H9 (cell line): ENCODE measurements around the gene E4F1. TPM values are rescaled to one million over a fixed set of nuclear protein-coding genes. Genes with fewer than 3 reads are reported as not detected.
A peak's percentile ranks its signal among the peaks of the same experiment; 100 is the strongest.

Experiments used
- DNase-seq: peaks from one replicate; pipeline ENCODE4 v3.0.0-alpha.2; 2017
- H2AFZ ChIP-seq: one replicate; pipeline ENCODE4 v1.6.1; 2013; ENCODE audit warnings: mild to moderate bottlenecking, low read length, control low read depth, moderate library complexity
- H2AK5ac ChIP-seq: 2 replicates; pipeline ENCODE4 v1.6.1; 2013; ENCODE audit warnings: low read length, control low read depth, mixed read lengths; ENCODE audit not compliant: insufficient read length
- H2BK120ac ChIP-seq: one replicate; pipeline ENCODE4 v1.6.1; 2013; ENCODE audit warnings: low read depth, mild to moderate bottlenecking, low read length, control low read depth, inconsistent platforms; ENCODE audit not compliant: poor library complexity, severe bottlenecking
- H2BK12ac ChIP-seq: 2 replicates; pipeline ENCODE4 v1.6.1; 2013; ENCODE audit warnings: low read length, control low read depth, mixed read lengths, low read depth; ENCODE audit not compliant: insufficient read length
- H2BK15ac ChIP-seq: 2 replicates; pipeline ENCODE4 v1.6.1; 2013; ENCODE audit warnings: low read depth, low read length, control low read depth
- H2BK20ac ChIP-seq: one replicate; pipeline ENCODE4 v1.6.1; 2013; ENCODE audit warnings: low read depth, mild to moderate bottlenecking, low read length, control low read depth, inconsistent platforms; ENCODE audit not compliant: poor library complexity, severe bottlenecking
- H2BK5ac ChIP-seq: 2 replicates; pipeline ENCODE4 v1.6.1; 2013; ENCODE audit warnings: low read length, control low read depth, mixed read lengths; ENCODE audit not compliant: insufficient read length
- H3K14ac ChIP-seq: 2 replicates; pipeline ENCODE4 v1.6.1; 2013; ENCODE audit warnings: low read length, control low read depth; ENCODE audit not compliant: insufficient read depth
- H3K18ac ChIP-seq: 2 replicates; pipeline ENCODE4 v1.6.1; 2013; ENCODE audit warnings: low read depth, mild to moderate bottlenecking, mixed read lengths, low read length, control low read depth; ENCODE audit not compliant: insufficient read length
- H3K23ac ChIP-seq: 2 replicates; pipeline ENCODE4 v1.6.1; 2013; ENCODE audit warnings: low read length, control low read depth, mixed read lengths, low read depth; ENCODE audit not compliant: insufficient read length
- H3K23me2 ChIP-seq: 2 replicates; pipeline ENCODE4 v1.6.1; 2013; ENCODE audit warnings: low read depth, mild to moderate bottlenecking, mixed read lengths, low read length, control low read depth; ENCODE audit not compliant: insufficient read length, poor library complexity, severe bottlenecking
- H3K27ac ChIP-seq: 2 replicates; pipeline ENCODE4 v1.5.1; 2013; ENCODE audit warnings: low read length, control low read depth, mixed read lengths, low read depth; ENCODE audit not compliant: insufficient read length
- H3K27me3 ChIP-seq: 2 replicates; pipeline ENCODE4 v1.6.1; 2013; ENCODE audit warnings: low read length, control low read depth, inconsistent platforms; ENCODE audit not compliant: insufficient read depth
- H3K4ac ChIP-seq: 2 replicates; pipeline ENCODE4 v1.6.1; 2013; ENCODE audit warnings: low read depth, mild to moderate bottlenecking, control low read depth, inconsistent platforms, low read length, moderate library complexity
- H3K4me1 ChIP-seq: 2 replicates; pipeline ENCODE4 v1.6.1; 2013; ENCODE audit warnings: low read length, control low read depth, inconsistent platforms; ENCODE audit not compliant: insufficient read depth
- H3K4me2 ChIP-seq: 2 replicates; pipeline ENCODE4 v1.6.1; 2013; ENCODE audit warnings: low read length, control low read depth, mixed read lengths; ENCODE audit not compliant: insufficient read length, insufficient read depth
- H3K56ac ChIP-seq: 2 replicates; pipeline ENCODE4 v1.6.1; 2013; ENCODE audit warnings: low read depth, mild to moderate bottlenecking, mixed read lengths, low read length, control low read depth; ENCODE audit not compliant: insufficient read length
- H3K79me1 ChIP-seq: 2 replicates; pipeline ENCODE4 v1.6.1; 2013; ENCODE audit warnings: low read depth, mild to moderate bottlenecking, moderate library complexity, low read length, control low read depth, inconsistent platforms; ENCODE audit not compliant: insufficient read depth, poor library complexity, severe bottlenecking
- H3K79me2 ChIP-seq: 2 replicates; pipeline ENCODE4 v1.6.1; 2013; ENCODE audit warnings: low read length, control low read depth, inconsistent platforms; ENCODE audit not compliant: insufficient read depth
- H3K9ac ChIP-seq: 2 replicates; pipeline ENCODE4 v1.6.1; 2013; ENCODE audit warnings: low read length, control low read depth, mixed read lengths; ENCODE audit not compliant: insufficient read length; ENCODE audit errors: extremely low read depth
- H3K9me3 ChIP-seq: one replicate; pipeline ENCODE4 v1.6.1; 2013; ENCODE audit warnings: low read depth, low read length, inconsistent platforms; ENCODE audit not compliant: control insufficient read depth
- H3T11ph ChIP-seq: one replicate; pipeline ENCODE4 v1.6.1; 2013; ENCODE audit warnings: mild to moderate bottlenecking, low read length, control low read depth, inconsistent platforms
- H4K20me1 ChIP-seq: one replicate; pipeline ENCODE4 v1.6.1; 2013; ENCODE audit not compliant: control insufficient read depth, insufficient read length, insufficient read depth
- H4K5ac ChIP-seq: 2 replicates; pipeline ENCODE4 v1.6.1; 2013; ENCODE audit warnings: low read depth, mild to moderate bottlenecking, mixed read lengths, low read length, control low read depth; ENCODE audit not compliant: insufficient read length
- H4K8ac ChIP-seq: replicated peaks from 2 replicates; pipeline ENCODE4 v1.6.1; 2013; ENCODE audit warnings: low read length, control low read depth, mixed read lengths, low read depth; ENCODE audit not compliant: insufficient read length
- H4K91ac ChIP-seq: 2 replicates; pipeline ENCODE4 v1.6.1; 2013; ENCODE audit warnings: low read depth, mild to moderate bottlenecking, moderate library complexity, mixed read lengths, low read length, control low read depth; ENCODE audit not compliant: insufficient read length
- H3K27ac Mint-ChIP-seq, 3 experiments: 2 replicates in 2 of 3; 3 replicates in 1 of 3; pipeline ENCODE4 v1.8.0; 2020 to 2021; ENCODE audit warnings: mixed read lengths in 3 of 3, mild to moderate bottlenecking in 1 of 3, moderate library complexity in 1 of 3
- H3K27me3 Mint-ChIP-seq: 2 replicates; pipeline ENCODE4 v1.8.0; 2021; ENCODE audit warnings: low read depth, mild to moderate bottlenecking, moderate library complexity, mixed read lengths
- H3K36me3 Mint-ChIP-seq, 3 experiments: 2 replicates in 2 of 3; 3 replicates in 1 of 3; pipeline ENCODE4 v1.8.0; 2020 to 2021; ENCODE audit warnings: low read depth in 3 of 3, mixed read lengths in 3 of 3; ENCODE audit not compliant: insufficient read depth in 1 of 3
- H3K4me1 Mint-ChIP-seq, 2 experiments: 2 replicates each; pipeline ENCODE4 v1.8.0; 2020; ENCODE audit warnings: mixed read lengths in 2 of 2
- H3K4me3 Mint-ChIP-seq, 2 experiments: 2 replicates in 1 of 2; 3 replicates in 1 of 2; pipeline ENCODE4 v1.8.0; 2020 to 2021; ENCODE audit warnings: mild to moderate bottlenecking in 2 of 2, mixed read lengths in 2 of 2, moderate library complexity in 1 of 2
- H3K9me3 Mint-ChIP-seq, 2 experiments: 2 replicates in 1 of 2; 3 replicates in 1 of 2; pipeline ENCODE4 v1.8.0; 2020; ENCODE audit warnings: mild to moderate bottlenecking in 2 of 2, mixed read lengths in 2 of 2, moderate library complexity in 1 of 2
- WGBS: extraction: QIAGEN DNeasy Blood & Tissue Kit; methylation state at CpG from one replicate; pipeline ENCODE4 v1.1.7; 2013; ENCODE audit warnings: missing lambda C conversion rate, low lambda C conversion rate, mixed read lengths; ENCODE audit not compliant: insufficient read length; ENCODE audit errors: extremely low coverage; 5-methylcytosine and 5-hydroxymethylcytosine counted together
- total RNA-seq: library from RNA; stranded (reverse); gene quantifications from 2 replicates; pipeline ENCODE4 v1.2.1, GENCODE V29; 2021
- TF ChIP-seq, protein P1 (sequence below): fragments of 200-600 bp; sonication (generic); conservative IDR thresholded peaks from 3 replicates; pipeline ENCODE4 v1.8.0; 2021; ENCODE audit warnings: antibody characterized with exemption, mild to moderate bottlenecking

The E4F1 gene
- total RNA-seq, 1 experiment from 2014 or later = 35.9 TPM

GRCh38 chr16:2208308-2208707, 15.1 kb upstream of the E4F1 start:
- Histone ChIP-seq H3K56ac (no peak overlapping the region), H3T11ph (no peak overlapping the region), H3K79me1 (peaks cover 5% of the 10 kb centered on the region), H4K20me1 (no peaks in the 10 kb centered on the region), H2BK120ac (no peak overlapping the region), H3K4me2 (no peak overlapping the region), H4K5ac (no peak overlapping the region), H3K27ac (no peak overlapping the region), H2AK5ac (no peak overlapping the region), H3K18ac (no peak overlapping the region), H3K14ac (no peak overlapping the region), H4K91ac (no peak overlapping the region), H3K4ac (no peak overlapping the region), H3K9me3 (no peaks in the 10 kb centered on the region), H2BK5ac (no peak overlapping the region), H2BK20ac (no peak overlapping the region), H3K27me3 (no peaks in the 10 kb centered on the region), H4K8ac (no peak overlapping the region), H2BK12ac (no peak overlapping the region), H3K23me2 (peaks cover 13% of the 10 kb centered on the region), H2AFZ (no peak overlapping the region), H3K79me2 (peaks cover under 1% of the 10 kb centered on the region; the same call in 1 of the 2 replicates), H2BK15ac (no peak overlapping the region), H3K4me1 (no peaks in the 10 kb centered on the region; the same call in 1 of the 2 replicates), H3K23ac (no peak overlapping the region), H3K9ac (no peak overlapping the region)
- Mint-ChIP-seq H3K27me3 (peaks cover 9% of the 10 kb centered on the region), H3K9me3 (peaks cover 0 to 8% of the 10 kb centered on the region in 2 experiments; a peak in 1 of 5 replicates), H3K27ac (peak overlapping the region in 1 of 3 experiments; percentile 15; a peak in 1 of 7 replicates), H3K4me3 (no peak overlapping the region), H3K4me1 (peaks cover 16 to 19% of the 10 kb centered on the region in 2 experiments), H3K36me3 (peaks cover 14 to 44% (median 43%) of the 10 kb centered on the region in 3 experiments; a peak in 6 of 7 replicates)
- DNase-seq = no peak
- TF ChIP-seq, protein P1, sequence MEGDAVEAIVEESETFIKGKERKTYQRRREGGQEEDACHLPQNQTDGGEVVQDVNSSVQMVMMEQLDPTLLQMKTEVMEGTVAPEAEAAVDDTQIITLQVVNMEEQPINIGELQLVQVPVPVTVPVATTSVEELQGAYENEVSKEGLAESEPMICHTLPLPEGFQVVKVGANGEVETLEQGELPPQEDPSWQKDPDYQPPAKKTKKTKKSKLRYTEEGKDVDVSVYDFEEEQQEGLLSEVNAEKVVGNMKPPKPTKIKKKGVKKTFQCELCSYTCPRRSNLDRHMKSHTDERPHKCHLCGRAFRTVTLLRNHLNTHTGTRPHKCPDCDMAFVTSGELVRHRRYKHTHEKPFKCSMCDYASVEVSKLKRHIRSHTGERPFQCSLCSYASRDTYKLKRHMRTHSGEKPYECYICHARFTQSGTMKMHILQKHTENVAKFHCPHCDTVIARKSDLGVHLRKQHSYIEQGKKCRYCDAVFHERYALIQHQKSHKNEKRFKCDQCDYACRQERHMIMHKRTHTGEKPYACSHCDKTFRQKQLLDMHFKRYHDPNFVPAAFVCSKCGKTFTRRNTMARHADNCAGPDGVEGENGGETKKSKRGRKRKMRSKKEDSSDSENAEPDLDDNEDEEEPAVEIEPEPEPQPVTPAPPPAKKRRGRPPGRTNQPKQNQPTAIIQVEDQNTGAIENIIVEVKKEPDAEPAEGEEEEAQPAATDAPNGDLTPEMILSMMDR = no peak
- WGBS = no CpG with 5 or more reads among the region's 23 CpGs
